Measurements from ENCODE around the gene H2AZ2.

Gene H2AZ2

GRCh38 chr7:44782460-44782859, 65.4 kb downstream of the H2AZ2 start:
- no peak for TF ChIP-seq CTCF (IDR thresholded peaks at IDR 0.05)

More at GRCh38 chr7:44782460-44782859, 65.4 kb downstream of the H2AZ2 start:
- Histone ChIP-seq H3K4me3 (ENCODE audit: low read depth in 1 of 2, low read length in 1 of 2) (no peak overlapping the region), H3K4me1 (ENCODE audit: control insufficient read depth in 1 of 2, insufficient read depth in 1 of 2, low read depth in 1 of 2, low read length in 1 of 2) (no peaks in the 10 kb centered on the region), H3K27me3 (no peaks in the 10 kb centered on the region), H3K9me3 (no peaks in the 10 kb centered on the region), H3K27ac (no peak overlapping the region), H3K36me3 (no peaks in the 10 kb centered on the region)
